Measurements from ENCODE around the gene PGAM2. TPM values are rescaled to one million over a fixed set of nuclear protein-coding genes. Genes with fewer than 3 reads are reported as not detected.
A peak's percentile ranks its signal among the peaks of the same experiment; 100 is the strongest.
"Not testable (repeated sequence)": the region's sequence is repeated elsewhere in the genome, so short reads cannot be mapped to it uniquely, and the experiment has no call there.

The PGAM2 gene
- total and polyA plus RNA-seq, 7 experiments from 2014 or later, result 0.73 to 3.1 (median 1.8) TPM; not detected in 2

GRCh38 chr7:44040493-44040891 is 24.9 kb downstream of the PGAM2 start:
- Mint-ChIP-seq H3K4me3 (peak overlapping the region; percentile 73 to 85 (median 81)), H3K4me1 (peaks cover 8 to 25% (median 22%) of the 10 kb centered on the region in 7 donors), H3K27ac (peak overlapping the region; percentile 13 to 92 (median 86))
- H3K27me3 ChIP-seq (ENCODE audit: control insufficient read depth in 2 of 2, insufficient read depth in 2 of 2, low read length in 2 of 2); H3K9me3 ChIP-seq (ENCODE audit: control insufficient read depth in 2 of 3, low read length in 3 of 3); H3K36me3 Mint-ChIP-seq; H3K27me3 Mint-ChIP-seq; CTCF ChIA-PET; POLR2A ChIA-PET; H3K36me3 ChIP-seq (ENCODE audit: control insufficient read depth in 2 of 3, insufficient read depth in 3 of 3, low read length in 3 of 3); H3K9me3 Mint-ChIP-seq: not testable (repeated sequence)
- intact Hi-C loops (cut with micrococcal nuclease), result loop anchor here in 1 of 2 donors (5.0 kb wide), 1 partner anchor 807 kb away; the partner anchor contains the start of gene H2AZ2
- Histone ChIP-seq H3K27ac (ENCODE audit: low read depth, low read length) (peak overlapping the region; percentile 70), H3K4me1 (ENCODE audit: control insufficient read depth in 2 of 2, insufficient read depth in 2 of 2, low read length in 2 of 2) (peaks cover 4 to 12% of the 10 kb centered on the region in 2 donors), H3K4me3 (ENCODE audit: low read length) (peak overlapping the region; percentile 39)
- peak; percentile 73 for ATAC-seq
- peak in 8 of 9 donors; percentile 57 to 81 (median 74) for DNase-seq

- H3K36me3 ChIP-seq (ENCODE audit: control insufficient read depth in 2 of 3, insufficient read depth in 3 of 3, low read length in 3 of 3); H3K9me3 ChIP-seq (ENCODE audit: control insufficient read depth in 2 of 3, low read length in 3 of 3); H3K9me3 Mint-ChIP-seq; H3K27me3 Mint-ChIP-seq; H3K27me3 ChIP-seq (ENCODE audit: control insufficient read depth in 2 of 2, insufficient read depth in 2 of 2, low read length in 2 of 2); H3K4me3 ChIP-seq (ENCODE audit: low read length); H3K4me1 ChIP-seq (ENCODE audit: control insufficient read depth in 2 of 2, insufficient read depth in 2 of 2, low read length in 2 of 2); POLR2A ChIA-PET; H3K36me3 Mint-ChIP-seq; CTCF ChIA-PET: not testable (repeated sequence)
- Mint-ChIP-seq H3K4me1 (peaks cover 6 to 22% (median 18%) of the 10 kb centered on the region in 7 donors), H3K4me3 (peak overlapping the region in 9 of 10 donors; percentile 63 to 84 (median 73)), H3K27ac (peak overlapping the region in 8 of 9 donors; percentile 66 to 92 (median 84))
- ATAC-seq (peak; percentile 40), DNase-seq (peak in 1 of 9 donors; percentile 73)
- peak overlapping the region; percentile 70 for H3K27ac ChIP-seq (ENCODE audit: low read depth, low read length)
- intact Hi-C loops (cut with micrococcal nuclease), result loop anchor here (1.0 to 5.0 kb wide), 2 partner anchors 20 to 807 kb away; partner anchors contain the start of gene H2AZ2 (in 1 of the 2)
Measured at GRCh38 chr7:44039800-44040492, 25.4 kb downstream of the PGAM2 start.

- H3K9me3 ChIP-seq (ENCODE audit: control insufficient read depth in 2 of 3, low read length in 3 of 3); H3K27me3 ChIP-seq (ENCODE audit: control insufficient read depth in 2 of 2, insufficient read depth in 2 of 2, low read length in 2 of 2); POLR2A ChIA-PET; H3K27me3 Mint-ChIP-seq; H3K9me3 Mint-ChIP-seq; H3K36me3 Mint-ChIP-seq; CTCF ChIA-PET; H3K4me3 ChIP-seq (ENCODE audit: low read length); H3K4me1 ChIP-seq (ENCODE audit: control insufficient read depth in 2 of 2, insufficient read depth in 2 of 2, low read length in 2 of 2); H3K36me3 ChIP-seq (ENCODE audit: control insufficient read depth in 2 of 3, insufficient read depth in 3 of 3, low read length in 3 of 3): not testable (repeated sequence)
- Mint-ChIP-seq H3K4me1 (peaks cover 5 to 21% (median 15%) of the 10 kb centered on the region in 7 donors), H3K4me3 (peak overlapping the region; percentile 44 to 89 (median 81)), H3K27ac (peak overlapping the region; percentile 58 to 97 (median 94))
- intact Hi-C loops (cut with micrococcal nuclease), result loop anchor here (1.0 kb wide), 2 partner anchors 19 to 161 kb away; partner anchors contain the start of gene YKT6 (in 1 of the 2)
- H3K27ac ChIP-seq (ENCODE audit: low read depth, low read length), result peak overlapping the region; percentile 55
- peak; percentile 73 to 88 (median 82) for DNase-seq
- ATAC-seq, result peak; percentile 83
Measured at GRCh38 chr7:44038961-44039558, 26.3 kb downstream of the PGAM2 start.

- POLR2A ChIA-PET; H3K27me3 ChIP-seq (ENCODE audit: control insufficient read depth in 2 of 2, insufficient read depth in 2 of 2, low read length in 2 of 2); H3K4me1 ChIP-seq (ENCODE audit: control insufficient read depth in 2 of 2, insufficient read depth in 2 of 2, low read length in 2 of 2); ATAC-seq; H3K9me3 ChIP-seq (ENCODE audit: control insufficient read depth in 2 of 3, low read length in 3 of 3); CTCF ChIA-PET; H3K4me3 ChIP-seq (ENCODE audit: low read length); H3K27ac ChIP-seq (ENCODE audit: low read depth, low read length); H3K27me3 Mint-ChIP-seq; H3K36me3 ChIP-seq (ENCODE audit: control insufficient read depth in 2 of 3, insufficient read depth in 3 of 3, low read length in 3 of 3); H3K27ac Mint-ChIP-seq; DNase-seq; H3K9me3 Mint-ChIP-seq; H3K36me3 Mint-ChIP-seq: not testable (repeated sequence)
- intact Hi-C loops (cut with micrococcal nuclease), result loop anchor here in 1 of 2 donors (1.0 kb wide), 1 partner anchor 162 kb away; the partner anchor contains the start of gene YKT6
- Mint-ChIP-seq H3K4me1 (peaks cover under 1 to 16% (median 10%) of the 10 kb centered on the region in 7 donors), H3K4me3 (peak overlapping the region in 1 of 10 donors; percentile 79)
Measured at GRCh38 chr7:44038553-44038952, 26.8 kb downstream of the PGAM2 start.

- H3K9me3 Mint-ChIP-seq; H3K36me3 ChIP-seq (ENCODE audit: control insufficient read depth in 2 of 3, insufficient read depth in 3 of 3, low read length in 3 of 3); H3K4me3 ChIP-seq (ENCODE audit: low read length); POLR2A ChIA-PET; CTCF ChIA-PET; ATAC-seq; H3K9me3 ChIP-seq (ENCODE audit: control insufficient read depth in 2 of 3, low read length in 3 of 3); H3K4me1 ChIP-seq (ENCODE audit: control insufficient read depth in 2 of 2, insufficient read depth in 2 of 2, low read length in 2 of 2); DNase-seq; H3K27me3 Mint-ChIP-seq; H3K27me3 ChIP-seq (ENCODE audit: control insufficient read depth in 2 of 2, insufficient read depth in 2 of 2, low read length in 2 of 2); H3K27ac ChIP-seq (ENCODE audit: low read depth, low read length); H3K36me3 Mint-ChIP-seq: not testable (repeated sequence)
- intact Hi-C loops (cut with micrococcal nuclease), result loop anchor here in 1 of 2 donors (1.0 kb wide), 1 partner anchor 162 kb away; the partner anchor contains the start of gene YKT6
- peak overlapping the region in 3 of 10 donors; percentile 20 to 41 (median 26) for H3K4me3 Mint-ChIP-seq
- H3K27ac Mint-ChIP-seq, result peak overlapping the region in 3 of 9 donors; percentile 45 to 70 (median 63)
- peaks cover 0 to 15% (median 10%) of the 10 kb centered on the region in 7 donors for H3K4me1 Mint-ChIP-seq
Measured at GRCh38 chr7:44037951-44038350, 27.4 kb downstream of the PGAM2 start.

GRCh38 chr7:44036364-44036763 is 29.0 kb downstream of the PGAM2 start:
- CTCF ChIA-PET; H3K9me3 ChIP-seq (ENCODE audit: control insufficient read depth in 2 of 3, low read length in 3 of 3); POLR2A ChIA-PET; H3K4me1 ChIP-seq (ENCODE audit: control insufficient read depth in 2 of 2, insufficient read depth in 2 of 2, low read length in 2 of 2); H3K4me3 Mint-ChIP-seq; H3K36me3 ChIP-seq (ENCODE audit: control insufficient read depth in 2 of 3, insufficient read depth in 3 of 3, low read length in 3 of 3); intact Hi-C loops (cut with micrococcal nuclease); H3K27ac ChIP-seq (ENCODE audit: low read depth, low read length); H3K4me3 ChIP-seq (ENCODE audit: low read length); H3K27me3 Mint-ChIP-seq; H3K27me3 ChIP-seq (ENCODE audit: control insufficient read depth in 2 of 2, insufficient read depth in 2 of 2, low read length in 2 of 2); H3K9me3 Mint-ChIP-seq; H3K36me3 Mint-ChIP-seq: not testable (repeated sequence)
- ATAC-seq (peak; percentile 36), DNase-seq (peak in 8 of 9 donors; percentile 38 to 62 (median 51))
- Mint-ChIP-seq H3K4me1 (peaks cover 0 to 12% (median 8%) of the 10 kb centered on the region in 7 donors), H3K27ac (peak overlapping the region in 2 of 9 donors; percentile 4 to 62)
